ENCODE results near the gene ATE1.

The ATE1 gene

GRCh38 chr10:121696854-121697253 lies 231.0 kb downstream of the ATE1 start:
- no peaks in the 10 kb centered on the region for H3K4me1 ChIP-seq (ENCODE audit: control insufficient read depth in 1 of 2, insufficient read depth in 2 of 2, low read length in 2 of 2)
- no peaks in the 10 kb centered on the region for H3K36me3 ChIP-seq (ENCODE audit: control insufficient read depth in 1 of 2, insufficient read depth in 2 of 2, low read length in 2 of 2)
- no peak overlapping the region for H3K27ac ChIP-seq (ENCODE audit: low read depth, low read length)
- H3K9ac ChIP-seq (ENCODE audit: low read depth in 1 of 2, low read length in 2 of 2): no peak overlapping the region
- no peaks in the 10 kb centered on the region for H3K9me3 ChIP-seq (ENCODE audit: control insufficient read depth in 1 of 2, low read length in 2 of 2)
- no peaks in the 10 kb centered on the region for H3K27me3 ChIP-seq (ENCODE audit: control insufficient read depth in 1 of 2, insufficient read depth in 2 of 2, low read length in 2 of 2)
- H3K4me3 ChIP-seq (ENCODE audit: low read depth in 1 of 2, low read length in 2 of 2): no peak overlapping the region

- no peaks in the 10 kb centered on the region for H3K36me3 ChIP-seq (ENCODE audit: control insufficient read depth in 1 of 2, insufficient read depth in 2 of 2, low read length in 2 of 2)
- no peaks in the 10 kb centered on the region for H3K9me3 ChIP-seq (ENCODE audit: control insufficient read depth in 1 of 2, low read length in 2 of 2)
- no peak overlapping the region for H3K27ac ChIP-seq (ENCODE audit: low read depth, low read length)
- no peaks in the 10 kb centered on the region for H3K4me1 ChIP-seq (ENCODE audit: control insufficient read depth in 1 of 2, insufficient read depth in 2 of 2, low read length in 2 of 2)
- no peaks in the 10 kb centered on the region for H3K27me3 ChIP-seq (ENCODE audit: control insufficient read depth in 1 of 2, insufficient read depth in 2 of 2, low read length in 2 of 2)
- H3K4me3 ChIP-seq (ENCODE audit: low read depth in 1 of 2, low read length in 2 of 2): no peak overlapping the region
- no peak overlapping the region for H3K9ac ChIP-seq (ENCODE audit: low read depth in 1 of 2, low read length in 2 of 2)
These were observed 231.9 kb downstream of the ATE1 start for GRCh38 chr10:121695731-121696464.

- Histone ChIP-seq H3K27ac (ENCODE audit: low read depth, low read length) (no peak overlapping the region), H3K4me3 (ENCODE audit: low read depth in 1 of 2, low read length in 2 of 2) (no peak overlapping the region)
These were observed 232.7 kb downstream of the ATE1 start for GRCh38 chr10:121694966-121695643.

GRCh38 chr10:121694327-121694965 lies 233.4 kb downstream of the ATE1 start:
- Histone ChIP-seq H3K9me3 (ENCODE audit: control insufficient read depth in 1 of 2, low read length in 2 of 2) (no peaks in the 10 kb centered on the region), H3K9ac (ENCODE audit: low read depth in 1 of 2, low read length in 2 of 2) (no peak overlapping the region), H3K4me3 (ENCODE audit: low read depth in 1 of 2, low read length in 2 of 2) (no peak overlapping the region), H3K27ac (ENCODE audit: low read depth, low read length) (no peak overlapping the region), H3K36me3 (ENCODE audit: control insufficient read depth in 1 of 2, insufficient read depth in 2 of 2, low read length in 2 of 2) (no peaks in the 10 kb centered on the region), H3K27me3 (ENCODE audit: control insufficient read depth in 1 of 2, insufficient read depth in 2 of 2, low read length in 2 of 2) (no peaks in the 10 kb centered on the region), H3K4me1 (ENCODE audit: control insufficient read depth in 1 of 2, insufficient read depth in 2 of 2, low read length in 2 of 2) (no peaks in the 10 kb centered on the region)

More at GRCh38 chr10:121694966-121695643, 232.7 kb downstream of the ATE1 start:
- no peaks in the 10 kb centered on the region for H3K27me3 ChIP-seq (ENCODE audit: control insufficient read depth in 1 of 2, insufficient read depth in 2 of 2, low read length in 2 of 2)
- no peaks in the 10 kb centered on the region for H3K9me3 ChIP-seq (ENCODE audit: control insufficient read depth in 1 of 2, low read length in 2 of 2)
- no peaks in the 10 kb centered on the region for H3K36me3 ChIP-seq (ENCODE audit: control insufficient read depth in 1 of 2, insufficient read depth in 2 of 2, low read length in 2 of 2)
- H3K4me1 ChIP-seq (ENCODE audit: control insufficient read depth in 1 of 2, insufficient read depth in 2 of 2, low read length in 2 of 2): no peaks in the 10 kb centered on the region
- no peak overlapping the region for H3K9ac ChIP-seq (ENCODE audit: low read depth in 1 of 2, low read length in 2 of 2)

GRCh38 chr10:121692626-121693025 lies 235.2 kb downstream of the ATE1 start:
- no peak overlapping the region for H3K27ac ChIP-seq (ENCODE audit: low read depth, low read length)
- no peak overlapping the region for H3K9ac ChIP-seq (ENCODE audit: low read depth in 1 of 2, low read length in 2 of 2)
- no peaks in the 10 kb centered on the region for H3K36me3 ChIP-seq (ENCODE audit: control insufficient read depth in 1 of 2, insufficient read depth in 2 of 2, low read length in 2 of 2)
- H3K9me3 ChIP-seq (ENCODE audit: control insufficient read depth in 1 of 2, low read length in 2 of 2): no peaks in the 10 kb centered on the region
- H3K27me3 ChIP-seq (ENCODE audit: control insufficient read depth in 1 of 2, insufficient read depth in 2 of 2, low read length in 2 of 2): no peaks in the 10 kb centered on the region
- no peaks in the 10 kb centered on the region for H3K4me1 ChIP-seq (ENCODE audit: control insufficient read depth in 1 of 2, insufficient read depth in 2 of 2, low read length in 2 of 2)
- no peak overlapping the region for H3K4me3 ChIP-seq (ENCODE audit: low read depth in 1 of 2, low read length in 2 of 2)

GRCh38 chr10:121690970-121691369 lies 236.9 kb downstream of the ATE1 start:
- Histone ChIP-seq H3K27me3 (ENCODE audit: control insufficient read depth in 1 of 2, insufficient read depth in 2 of 2, low read length in 2 of 2) (no peaks in the 10 kb centered on the region), H3K9me3 (ENCODE audit: control insufficient read depth in 1 of 2, low read length in 2 of 2) (no peaks in the 10 kb centered on the region), H3K36me3 (ENCODE audit: control insufficient read depth in 1 of 2, insufficient read depth in 2 of 2, low read length in 2 of 2) (no peaks in the 10 kb centered on the region), H3K9ac (ENCODE audit: low read depth in 1 of 2, low read length in 2 of 2) (no peak overlapping the region), H3K4me1 (ENCODE audit: control insufficient read depth in 1 of 2, insufficient read depth in 2 of 2, low read length in 2 of 2) (no peaks in the 10 kb centered on the region), H3K27ac (ENCODE audit: low read depth, low read length) (no peak overlapping the region), H3K4me3 (ENCODE audit: low read depth in 1 of 2, low read length in 2 of 2) (no peak overlapping the region)

Measured in duodenal mucosa (tissue), 2 donors.